ENCODE data around the gene PDSS1.

- TF ChIP-seq CTCF (IDR thresholded peaks at IDR 0.05; ENCODE audit: poor library complexity, severe bottlenecking) (no peak), EZH2 (IDR thresholded peaks at IDR 0.05; ENCODE audit: borderline replicate concordance, insufficient read depth, low read length, poor library complexity, severe bottlenecking) (no peak), POLR2AphosphoS5 (IDR thresholded peaks at IDR 0.05) (no peak), EP300 (conservative IDR thresholded peaks at IDR 0.05; ENCODE audit: poor library complexity, severe bottlenecking) (no peak), SMC3 (conservative IDR thresholded peaks at IDR 0.05; ENCODE audit: poor library complexity) (no peak)
- TF ChIP-seq, protein P1, sequence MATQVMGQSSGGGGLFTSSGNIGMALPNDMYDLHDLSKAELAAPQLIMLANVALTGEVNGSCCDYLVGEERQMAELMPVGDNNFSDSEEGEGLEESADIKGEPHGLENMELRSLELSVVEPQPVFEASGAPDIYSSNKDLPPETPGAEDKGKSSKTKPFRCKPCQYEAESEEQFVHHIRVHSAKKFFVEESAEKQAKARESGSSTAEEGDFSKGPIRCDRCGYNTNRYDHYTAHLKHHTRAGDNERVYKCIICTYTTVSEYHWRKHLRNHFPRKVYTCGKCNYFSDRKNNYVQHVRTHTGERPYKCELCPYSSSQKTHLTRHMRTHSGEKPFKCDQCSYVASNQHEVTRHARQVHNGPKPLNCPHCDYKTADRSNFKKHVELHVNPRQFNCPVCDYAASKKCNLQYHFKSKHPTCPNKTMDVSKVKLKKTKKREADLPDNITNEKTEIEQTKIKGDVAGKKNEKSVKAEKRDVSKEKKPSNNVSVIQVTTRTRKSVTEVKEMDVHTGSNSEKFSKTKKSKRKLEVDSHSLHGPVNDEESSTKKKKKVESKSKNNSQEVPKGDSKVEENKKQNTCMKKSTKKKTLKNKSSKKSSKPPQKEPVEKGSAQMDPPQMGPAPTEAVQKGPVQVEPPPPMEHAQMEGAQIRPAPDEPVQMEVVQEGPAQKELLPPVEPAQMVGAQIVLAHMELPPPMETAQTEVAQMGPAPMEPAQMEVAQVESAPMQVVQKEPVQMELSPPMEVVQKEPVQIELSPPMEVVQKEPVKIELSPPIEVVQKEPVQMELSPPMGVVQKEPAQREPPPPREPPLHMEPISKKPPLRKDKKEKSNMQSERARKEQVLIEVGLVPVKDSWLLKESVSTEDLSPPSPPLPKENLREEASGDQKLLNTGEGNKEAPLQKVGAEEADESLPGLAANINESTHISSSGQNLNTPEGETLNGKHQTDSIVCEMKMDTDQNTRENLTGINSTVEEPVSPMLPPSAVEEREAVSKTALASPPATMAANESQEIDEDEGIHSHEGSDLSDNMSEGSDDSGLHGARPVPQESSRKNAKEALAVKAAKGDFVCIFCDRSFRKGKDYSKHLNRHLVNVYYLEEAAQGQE (IDR thresholded peaks at IDR 0.05; ENCODE audit: borderline replicate concordance), result no peak
Observed at GRCh38 chr10:26655746-26656145, 41.8 kb upstream of the PDSS1 start.
